GM21390 (cell line): ENCODE results near the gene MIA.
A peak's percentile ranks its signal among the peaks of the same experiment; 100 is the strongest.
"Not testable (repeated sequence)": the region's sequence is repeated elsewhere in the genome, so short reads cannot be mapped to it uniquely, and the experiment has no call there.

Source experiments
- ATAC-seq: cut with Tn5 transposase; IDR thresholded peaks from one replicate; pipeline ENCODE4 v1.9.1; 2021; ENCODE audit not compliant: unreplicated experiment

The MIA gene

DNA sequence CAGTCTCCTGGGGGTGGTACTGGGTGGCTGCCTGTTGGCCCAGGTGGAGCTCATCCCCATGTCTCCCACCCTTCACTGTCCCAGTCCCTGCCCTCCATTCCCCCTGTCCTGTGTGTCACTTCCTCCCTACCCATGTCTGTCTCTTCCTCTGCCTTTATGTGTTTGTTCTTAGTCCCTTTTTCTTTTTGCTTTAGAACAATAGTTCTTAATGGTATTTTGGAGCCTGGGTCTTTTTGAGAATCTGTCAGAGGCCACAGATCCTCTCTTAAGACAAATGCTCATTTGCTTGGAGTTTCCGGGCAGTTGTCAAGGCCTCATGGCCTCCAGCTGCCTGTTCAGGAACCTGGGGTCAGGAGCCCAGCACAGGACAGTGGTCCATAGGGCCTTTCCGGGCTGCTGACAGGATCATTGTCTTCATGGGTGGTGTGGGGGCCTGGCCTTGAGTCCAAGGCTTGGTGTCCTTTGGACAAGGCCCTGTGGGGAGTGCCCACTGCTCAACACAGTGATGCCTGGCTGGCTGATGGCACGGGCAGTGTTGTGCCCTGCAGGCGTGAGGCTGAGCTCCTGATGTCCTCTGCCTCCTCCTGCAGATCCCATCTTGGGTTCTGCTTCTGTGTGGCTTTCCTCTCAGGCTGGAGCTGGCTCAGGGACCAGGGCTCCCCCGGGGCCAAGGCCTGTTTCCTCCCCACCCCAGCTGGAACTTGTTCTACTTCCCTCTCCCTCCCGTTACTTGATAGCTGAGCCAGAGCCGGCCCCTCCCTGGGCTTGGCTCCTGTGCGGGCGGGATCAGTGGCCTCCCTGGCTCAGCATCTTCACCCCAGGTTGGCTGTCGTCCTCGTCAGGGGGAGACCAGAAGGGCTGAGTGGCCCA, 27.2 kb downstream of the MIA start:
- ATAC-seq, result no peak

DNA sequence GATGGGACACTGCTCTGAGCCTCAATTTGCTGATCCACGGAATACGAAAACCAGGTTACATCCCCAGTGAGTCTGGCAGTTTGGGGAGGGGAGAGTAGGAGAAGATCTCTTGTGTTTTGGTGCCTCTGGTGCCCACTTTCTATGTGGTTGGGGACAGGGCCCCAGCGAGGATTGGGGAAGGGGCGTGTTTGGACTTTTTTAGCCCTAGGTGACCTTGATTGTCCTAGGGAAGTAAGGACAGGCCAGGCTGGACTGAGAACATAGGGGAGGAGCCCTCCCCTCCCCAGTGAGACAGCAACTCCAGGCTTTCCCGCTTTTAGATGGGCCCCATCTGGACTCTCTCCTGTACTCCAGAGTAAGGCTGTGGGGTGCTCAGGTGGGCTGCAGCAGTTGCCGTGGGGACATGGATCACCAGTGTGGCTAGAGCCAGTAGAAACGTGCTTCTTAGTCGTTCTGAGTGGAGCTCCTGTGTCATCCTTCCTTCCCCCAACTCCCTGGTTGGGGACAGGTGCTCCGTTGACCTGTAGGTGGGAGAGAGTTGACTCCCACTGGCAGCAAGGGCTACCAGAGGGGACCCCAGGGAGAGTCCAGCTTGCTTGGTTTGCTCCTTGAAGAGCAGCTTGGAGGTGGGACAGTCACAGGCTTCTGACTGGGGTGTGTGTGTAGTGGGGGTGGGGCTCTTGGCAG, 28.0 kb downstream of the MIA start:
- ATAC-seq, result no peak

DNA sequence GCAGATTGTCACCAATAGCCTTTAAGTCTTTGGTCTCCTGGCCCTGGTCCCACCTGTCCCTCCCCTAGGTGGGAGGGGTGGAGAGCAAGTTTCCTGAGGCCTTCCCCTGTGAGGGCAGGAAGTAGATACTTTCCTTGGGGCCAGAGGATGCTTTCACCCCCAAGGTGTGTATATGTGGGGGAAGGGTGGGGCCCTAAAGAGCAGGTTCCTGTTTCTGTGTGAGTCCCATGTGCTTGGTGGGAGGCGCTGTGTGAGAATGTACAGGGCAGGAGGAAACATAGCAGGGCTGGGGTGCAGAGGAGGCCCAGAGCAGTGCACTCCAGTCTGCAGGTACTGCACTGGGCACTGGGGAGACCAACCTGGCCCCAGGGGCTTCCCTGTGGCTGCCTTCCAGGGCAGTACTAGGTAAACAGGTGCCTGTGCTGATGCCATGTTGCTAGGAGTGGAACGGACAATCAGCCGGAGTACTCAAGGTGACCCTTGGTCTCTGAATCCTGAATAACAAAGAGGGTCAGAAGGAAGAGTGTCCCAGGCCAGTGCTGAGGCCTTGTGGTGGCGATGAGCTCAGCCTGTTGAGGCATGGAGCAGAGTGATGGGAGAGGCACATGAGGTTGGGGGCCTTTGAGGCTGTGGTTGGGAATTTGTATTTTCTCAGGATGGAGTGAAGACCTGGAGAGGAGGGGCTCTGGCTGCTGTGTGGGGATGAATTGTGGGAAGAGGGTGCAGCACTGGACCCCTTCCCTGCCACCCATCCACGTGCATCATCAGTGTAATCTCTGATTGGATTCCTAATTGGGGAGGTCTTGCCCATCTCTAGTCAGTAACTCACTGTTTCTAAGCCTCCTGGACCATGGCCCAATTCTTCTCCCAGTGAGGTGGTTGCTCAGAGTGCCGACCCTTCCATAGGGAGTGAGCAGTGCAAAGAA, 28.8 kb downstream of the MIA start:
- no peak for ATAC-seq

DNA sequence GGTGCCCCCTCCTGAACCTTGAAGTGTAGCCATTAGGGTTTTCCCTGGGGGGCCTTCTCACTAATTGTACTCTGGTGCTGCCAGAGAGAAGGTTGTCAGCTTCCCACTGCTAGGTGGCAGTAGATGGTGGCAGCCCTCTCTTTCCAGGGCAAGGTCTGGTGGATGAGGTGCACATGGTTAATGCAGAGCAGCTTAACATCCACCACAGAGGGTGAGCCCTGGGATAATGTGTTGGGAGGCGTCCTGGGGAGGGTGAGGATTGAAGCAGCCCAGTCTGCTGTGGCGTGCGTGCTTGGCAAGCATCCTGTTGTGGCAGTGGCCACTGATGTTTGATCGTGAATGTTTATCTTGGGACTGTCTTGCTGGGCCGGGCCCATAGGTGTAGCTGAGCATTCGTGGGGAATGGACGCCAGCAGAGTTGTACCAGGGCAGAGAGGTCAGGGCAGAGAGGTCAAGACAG, 29.5 kb downstream of the MIA start:
- ATAC-seq, result no peak

DNA sequence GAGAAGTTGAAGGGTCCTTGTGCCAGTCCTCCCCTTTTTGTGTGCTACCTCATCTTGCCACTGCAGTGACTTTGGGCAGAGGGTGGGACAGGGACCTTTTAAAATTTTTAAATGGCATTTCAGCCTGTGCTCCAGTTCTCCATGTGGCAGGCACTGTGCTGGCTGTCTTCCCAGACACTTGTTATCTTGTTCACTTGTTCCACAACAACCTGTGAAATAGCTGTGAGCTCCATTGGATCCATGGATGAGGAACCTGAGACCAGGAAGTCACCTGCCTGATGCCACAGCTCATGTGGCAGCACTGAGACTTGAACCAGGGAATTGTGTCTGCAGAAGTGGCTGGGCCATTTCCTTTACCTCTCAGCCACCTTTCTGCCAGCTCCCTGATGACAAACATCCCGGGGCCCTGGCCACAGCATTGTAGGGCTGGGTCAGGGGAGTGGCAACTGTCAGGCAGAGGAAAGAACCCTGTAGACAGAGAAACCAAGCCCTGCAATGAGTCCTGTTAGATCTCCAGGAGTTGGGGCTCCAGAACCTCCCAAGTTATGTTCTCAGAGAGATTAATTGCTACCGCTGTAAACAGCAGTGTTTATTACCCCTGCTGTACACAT, 30.0 kb downstream of the MIA start:
- no peak for ATAC-seq

DNA sequence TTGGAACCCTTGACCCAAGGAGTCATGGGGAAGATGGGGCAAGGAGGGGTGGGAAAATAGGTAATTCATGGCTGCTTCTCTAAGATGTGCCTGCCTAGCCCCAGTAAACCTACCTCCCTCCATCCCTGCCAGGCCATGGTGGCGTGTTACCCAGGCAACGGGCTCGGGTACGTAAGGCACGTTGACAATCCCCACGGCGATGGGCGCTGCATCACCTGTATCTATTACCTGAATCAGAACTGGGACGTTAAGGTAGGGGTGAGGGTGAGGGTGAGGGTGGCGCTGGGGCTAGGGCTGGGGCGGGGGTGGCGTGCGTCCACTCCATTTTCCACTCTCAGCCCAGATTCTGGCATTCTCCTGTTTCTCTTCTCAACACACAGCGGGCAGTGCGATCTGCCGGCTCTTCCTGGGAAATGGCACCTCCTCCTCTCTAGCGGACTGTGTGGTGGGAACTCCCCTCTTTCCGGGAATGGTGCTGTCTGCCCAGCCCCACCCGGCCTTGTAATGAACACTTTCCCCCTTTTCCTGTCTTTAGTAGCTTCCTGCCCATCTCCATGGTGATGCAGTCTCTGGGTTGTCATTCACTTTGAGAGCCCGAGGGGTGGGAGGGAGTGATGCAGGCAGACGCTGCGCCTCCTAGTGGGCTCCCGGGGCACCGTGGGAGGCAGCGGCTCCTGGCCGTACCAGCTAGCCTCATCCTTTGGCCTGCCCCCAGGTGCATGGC, 31.3 kb downstream of the MIA start:
- no peak for ATAC-seq

DNA sequence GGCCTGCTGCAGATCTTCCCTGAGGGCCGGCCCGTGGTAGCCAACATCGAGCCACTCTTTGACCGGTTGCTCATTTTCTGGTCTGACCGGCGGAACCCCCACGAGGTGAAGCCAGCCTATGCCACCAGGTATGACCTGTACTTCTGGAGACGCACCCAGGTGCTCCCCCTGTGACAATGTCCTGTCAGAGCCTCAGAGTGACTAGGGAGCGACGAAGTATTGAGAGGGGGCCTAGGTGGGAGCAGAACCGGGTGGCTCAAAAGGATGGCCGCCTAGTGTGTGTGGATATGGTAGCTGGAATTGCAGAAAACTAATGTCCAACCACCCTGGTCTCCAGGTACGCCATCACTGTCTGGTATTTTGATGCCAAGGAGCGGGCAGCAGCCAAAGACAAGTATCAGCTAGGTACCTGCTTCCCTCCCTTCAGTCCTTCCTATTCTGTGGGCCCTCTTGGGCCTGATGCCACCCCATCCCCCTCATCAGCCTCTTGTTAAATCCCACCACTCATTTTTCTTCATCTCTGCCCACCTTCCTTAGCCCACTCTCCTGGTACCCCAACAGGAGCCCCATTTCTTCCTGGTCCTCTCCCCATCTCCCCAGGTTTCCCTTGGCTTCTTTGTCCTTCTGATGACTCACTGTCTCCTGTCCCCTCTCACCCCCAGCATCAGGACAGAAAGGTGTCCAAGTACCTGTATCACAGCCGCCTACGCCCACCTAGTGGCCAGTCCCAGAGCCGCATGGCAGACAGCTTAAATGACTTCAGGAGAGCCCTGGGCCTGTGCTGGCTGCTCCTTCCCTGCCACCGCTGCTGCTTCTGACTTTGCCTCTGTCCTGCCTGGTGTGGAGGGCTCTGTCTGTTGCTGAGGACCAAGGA, 32.1 kb downstream of the MIA start:
- no peak for ATAC-seq

DNA sequence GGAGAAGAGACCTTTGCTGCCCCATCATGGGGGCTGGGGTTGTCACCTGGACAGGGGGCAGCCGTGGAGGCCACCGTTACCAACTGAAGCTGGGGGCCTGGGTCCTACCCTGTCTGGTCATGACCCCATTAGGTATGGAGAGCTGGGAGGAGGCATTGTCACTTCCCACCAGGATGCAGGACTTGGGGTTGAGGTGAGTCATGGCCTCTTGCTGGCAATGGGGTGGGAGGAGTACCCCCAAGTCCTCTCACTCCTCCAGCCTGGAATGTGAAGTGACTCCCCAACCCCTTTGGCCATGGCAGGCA, 32.7 kb downstream of the MIA start:
- no peak for ATAC-seq

DNA sequence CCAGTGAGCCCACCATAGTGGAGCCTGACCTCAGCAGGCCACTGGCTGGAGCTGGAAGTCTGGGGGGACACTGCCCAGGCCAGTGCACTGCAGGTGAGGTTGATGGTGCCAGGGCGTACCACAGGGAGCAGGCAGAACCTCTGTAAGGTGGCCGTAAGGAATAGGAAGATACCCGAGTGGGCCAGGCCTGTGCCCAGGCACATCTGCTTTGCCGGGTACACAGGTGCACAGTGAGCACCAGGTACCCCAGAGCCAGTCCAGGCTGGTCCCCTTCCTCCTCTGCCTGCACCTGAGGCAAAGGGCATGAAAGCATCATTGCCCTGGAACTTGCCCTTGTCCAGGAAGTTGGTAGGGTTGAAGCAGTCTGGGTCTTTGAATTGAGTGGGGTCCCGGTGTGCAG, 33.2 kb downstream of the MIA start:
- ATAC-seq, result no peak

DNA sequence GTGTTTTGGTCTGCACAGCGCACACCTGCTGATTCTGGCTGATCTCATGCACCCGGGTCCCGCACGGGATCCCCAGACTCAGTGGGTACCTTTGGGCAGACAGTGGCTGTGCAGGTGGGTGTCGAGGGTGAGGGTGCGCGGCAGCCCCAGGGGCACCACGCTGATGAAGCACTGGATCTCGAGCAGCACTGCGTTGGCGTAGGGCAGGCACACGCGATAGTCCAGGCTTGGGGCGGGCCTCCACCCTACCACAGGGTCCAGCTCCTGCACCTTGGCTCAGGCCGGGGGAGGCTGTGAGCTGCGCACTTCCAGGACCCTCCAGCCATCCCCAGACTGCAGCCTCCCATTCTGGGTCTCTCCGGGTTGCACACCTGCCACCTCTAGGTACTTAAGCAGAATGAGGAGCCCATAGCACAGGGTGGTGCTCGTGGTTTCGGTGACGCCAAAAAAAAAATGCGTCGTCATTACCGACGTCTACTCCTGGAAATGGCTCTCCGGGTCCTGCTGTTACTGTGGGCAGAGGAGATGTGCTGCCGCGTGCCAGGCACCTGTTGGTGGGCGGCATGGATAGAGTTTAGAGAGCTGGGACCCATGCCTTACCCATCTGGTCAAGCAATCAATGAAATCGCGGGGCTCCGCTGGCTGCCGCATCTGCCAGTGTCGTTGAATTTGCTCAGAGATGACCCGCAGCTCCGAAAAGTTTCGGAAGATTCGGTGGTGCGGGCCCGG, 34.2 kb downstream of the MIA start:
- no peak for ATAC-seq

DNA sequence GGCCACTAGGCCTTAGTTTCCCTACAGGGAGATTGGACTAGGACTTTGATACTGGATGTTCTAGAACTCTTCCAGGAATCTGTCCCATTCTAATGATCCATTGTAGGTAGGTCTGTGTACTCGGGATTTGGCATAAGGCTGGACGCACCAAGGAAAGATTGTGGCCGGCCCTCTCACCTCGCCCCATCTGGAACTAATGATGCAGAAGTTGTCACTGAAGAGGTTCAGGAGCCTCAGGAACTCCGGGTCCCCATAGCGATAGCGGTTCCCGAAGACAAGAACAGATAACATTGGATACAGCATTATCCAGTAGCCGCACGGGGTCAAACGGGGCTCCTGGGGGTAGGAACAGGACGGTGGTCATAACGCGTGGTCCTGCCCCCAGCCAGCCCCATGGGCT, 34.8 kb downstream of the MIA start:
- ATAC-seq, result no peak

DNA sequence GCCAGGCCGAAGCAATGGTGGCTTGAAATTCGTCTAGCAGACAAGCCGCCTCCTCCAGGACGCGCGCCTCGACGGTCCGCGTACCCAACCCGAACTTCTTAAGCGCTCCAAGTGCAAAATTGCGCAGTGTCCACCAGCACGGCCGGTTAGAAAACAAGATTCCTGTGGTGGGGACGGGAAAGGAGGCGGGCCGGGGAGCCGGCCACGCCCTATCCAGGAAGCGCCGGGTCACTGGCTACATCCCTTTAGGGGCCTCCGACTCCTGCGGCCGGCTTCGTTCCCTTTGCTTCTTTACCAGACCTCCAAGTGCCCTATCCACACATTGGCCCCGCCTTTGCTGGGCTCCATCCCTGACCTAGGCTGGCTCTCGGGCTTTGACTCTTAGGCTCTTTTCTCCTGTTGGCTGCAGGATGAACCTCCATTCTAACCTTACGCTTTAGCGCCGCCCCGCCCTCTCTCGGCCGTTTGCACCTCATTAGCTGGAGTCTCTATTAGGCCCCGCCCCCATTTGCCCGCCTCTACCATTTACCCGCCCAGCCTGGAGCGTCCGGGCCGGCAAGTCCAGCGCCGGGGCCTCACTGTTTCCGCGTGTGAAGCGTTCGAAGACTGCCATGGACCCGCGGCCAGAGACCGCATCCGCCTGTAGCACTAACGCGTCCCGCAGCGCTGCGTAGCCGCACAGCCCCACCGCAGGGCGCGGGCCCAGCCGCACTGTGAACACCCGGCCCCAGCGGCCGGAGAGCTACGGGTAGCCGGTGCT, 35.5 kb downstream of the MIA start:
- ATAC-seq, result peak; percentile 54

DNA sequence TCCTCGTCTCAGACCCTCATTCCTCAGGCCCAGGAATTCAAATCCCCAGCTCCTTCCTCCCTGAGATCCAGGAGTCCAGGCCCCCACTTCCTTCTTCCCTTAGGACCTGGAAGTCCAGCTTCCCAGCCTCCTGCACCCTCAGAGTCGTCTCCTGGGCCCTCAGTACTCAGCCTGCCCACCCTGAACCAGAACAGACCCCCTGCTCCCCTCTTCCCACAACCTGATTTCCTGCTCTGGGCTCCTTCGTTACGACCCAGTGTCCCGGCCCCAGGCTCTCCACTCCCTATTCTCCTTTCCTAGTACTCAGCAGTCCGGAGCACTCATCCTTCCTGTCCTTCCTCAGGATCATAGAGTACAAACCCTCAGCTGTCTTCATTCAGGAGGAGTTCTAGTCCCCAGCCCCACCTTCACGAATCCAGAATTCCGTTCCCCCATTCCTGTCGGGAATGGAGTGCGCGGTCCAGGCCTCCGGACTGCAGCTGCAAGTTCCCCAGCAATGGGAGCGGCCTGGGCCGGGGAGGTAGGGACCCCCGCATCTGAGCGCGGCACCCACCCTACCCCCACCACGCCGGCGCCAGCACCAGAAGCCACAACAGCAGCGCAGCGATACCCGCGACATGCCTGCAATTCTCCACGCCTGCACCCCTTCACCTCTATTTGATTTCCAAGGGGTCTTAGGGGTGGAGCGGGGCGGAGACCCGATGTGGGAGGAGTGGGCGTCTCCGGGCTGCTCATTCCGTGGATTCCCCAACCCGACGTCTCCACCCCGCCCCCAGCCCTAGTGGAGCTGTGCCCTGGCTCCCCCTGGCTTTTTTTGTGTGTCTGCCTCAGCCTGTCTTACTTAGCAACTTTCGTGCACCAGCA, 36.4 kb downstream of the MIA start:
- ATAC-seq, result no peak

DNA sequence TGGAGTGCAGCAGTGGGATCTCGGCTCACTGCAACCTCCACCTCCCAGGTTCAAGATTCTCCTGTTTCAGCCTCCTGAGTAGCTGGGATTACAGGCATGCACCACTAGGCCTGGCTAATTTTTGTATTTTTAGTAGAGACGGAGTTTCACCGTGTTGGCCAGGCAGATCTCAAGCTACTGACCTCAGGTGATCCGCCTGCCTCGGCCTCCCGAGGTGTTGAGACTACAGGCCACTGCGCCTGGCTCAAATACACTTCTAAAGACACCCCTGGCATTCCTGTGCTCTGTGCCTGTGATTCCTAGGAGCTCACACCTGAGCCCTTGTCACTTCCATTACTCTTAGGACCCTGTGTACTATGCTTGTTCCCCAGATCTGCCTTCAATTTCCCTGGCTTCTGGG, 37.2 kb downstream of the MIA start:
- ATAC-seq, result not testable (repeated sequence)

DNA sequence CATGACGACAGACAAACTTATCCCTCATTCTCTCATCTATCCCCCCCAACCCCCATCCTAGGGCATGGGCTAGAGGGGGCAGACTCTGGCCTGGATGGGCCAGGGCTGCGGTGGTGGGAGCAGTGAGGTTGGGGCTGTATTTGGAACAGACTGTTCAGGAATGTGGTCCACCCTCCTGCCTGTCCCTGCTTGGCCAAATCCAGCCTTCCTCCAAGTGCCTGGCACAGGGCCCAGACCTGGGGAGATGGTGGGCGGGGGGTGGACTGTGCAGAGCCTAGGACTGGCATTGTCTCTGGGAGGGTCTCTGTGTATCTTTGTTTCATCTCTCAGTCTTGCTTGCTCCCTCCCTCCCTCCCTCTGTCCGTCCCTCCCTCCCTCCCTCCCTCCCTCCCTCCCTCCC, 37.9 kb downstream of the MIA start:
- no peak for ATAC-seq

DNA sequence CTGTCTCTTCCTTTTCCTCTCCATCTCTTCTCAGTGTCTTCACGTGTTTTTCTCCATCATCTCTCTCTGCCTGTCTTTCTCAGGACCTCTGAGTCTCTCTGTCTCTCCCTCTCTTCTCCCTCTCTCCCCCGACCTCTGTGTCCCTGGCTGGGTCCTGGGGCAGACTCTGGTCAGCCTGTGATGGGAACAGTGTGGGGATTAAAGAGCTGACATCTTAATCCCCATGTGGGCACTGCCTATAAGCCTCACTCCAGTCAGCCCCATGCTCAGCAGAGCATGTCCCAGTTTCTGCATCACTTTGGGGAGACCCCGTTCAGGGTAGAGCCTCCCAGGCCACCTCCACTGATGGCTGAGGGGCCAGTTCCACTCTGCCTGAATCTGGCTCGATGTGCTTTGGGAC, 39.9 kb downstream of the MIA start:
- no peak for ATAC-seq
